A549 (cell line): ENCODE results near the gene VIL1. TPM values are rescaled to one million over a fixed set of nuclear protein-coding genes. Genes with fewer than 3 reads are reported as not detected.
A peak's percentile ranks its signal among the peaks of the same experiment; 100 is the strongest.

Experiments used
- ATOH8 ChIP-seq: fragments of 250-450 bp; sonication (Bioruptor Pico); IDR thresholded peaks from 2 replicates; pipeline ENCODE4 v1.5.0; 2020; ENCODE audit warnings: low read depth, mild to moderate bottlenecking, moderate library complexity
- BHLHE40 ChIP-seq: IDR thresholded peaks from 2 replicates; pipeline ENCODE4 v1.6.1; 2012; ENCODE audit warnings: low read depth, low read length, inconsistent platforms
- CBX2 ChIP-seq: fragments of 200-600 bp; sonication (generic); IDR thresholded peaks from 2 replicates; pipeline ENCODE4 v1.6.1; 2016; ENCODE audit warnings: low read depth, mild to moderate bottlenecking, borderline replicate concordance
- CBX8 ChIP-seq: fragments of 200-600 bp; sonication (generic); IDR thresholded peaks from 2 replicates; pipeline ENCODE4 v1.6.1; 2016
- CHD4 ChIP-seq: fragments of 200-600 bp; sonication (generic); IDR thresholded peaks from 2 replicates; pipeline ENCODE4 v1.6.1; 2016; ENCODE audit warnings: antibody characterized with exemption, mild to moderate bottlenecking, borderline replicate concordance
- EHMT2 ChIP-seq: fragments of 200-600 bp; sonication (generic); IDR thresholded peaks from 2 replicates; pipeline ENCODE4 v1.6.1; 2016; ENCODE audit warnings: antibody characterized with exemption, low read depth, mild to moderate bottlenecking, moderate library complexity
- FOSB ChIP-seq: fragments of 250-450 bp; sonication (Bioruptor Pico); IDR thresholded peaks from 2 replicates; pipeline ENCODE4 v1.5.0; 2020; ENCODE audit warnings: mild to moderate bottlenecking, moderate library complexity
- FOXS1 ChIP-seq: fragments of 250-450 bp; sonication (Bioruptor Pico); IDR thresholded peaks from 2 replicates; pipeline ENCODE4 v1.5.0; 2020; ENCODE audit warnings: mild to moderate bottlenecking, moderate library complexity
- HOXB13 ChIP-seq: fragments of 250-450 bp; sonication (Bioruptor Pico); IDR thresholded peaks from 2 replicates; pipeline ENCODE4 v1.5.0; 2020; ENCODE audit warnings: low read depth, mild to moderate bottlenecking, moderate library complexity
- JUN ChIP-seq, 2 experiments: fragments of >200 bp; sonication (Bioruptor Twin); formaldehyde crosslinking; IDR thresholded peaks; 2 replicates in 1 of 2; 3 replicates in 1 of 2; pipeline ENCODE4 v1.6.1; 2016 to 2017
- JUNB ChIP-seq: fragments of >200 bp; sonication (Bioruptor Twin); formaldehyde crosslinking; IDR thresholded peaks from 2 replicates; pipeline ENCODE4 v1.6.1; 2016
- KDM1A ChIP-seq: fragments of 200-600 bp; sonication (generic); IDR thresholded peaks from 2 replicates; pipeline ENCODE4 v1.6.1; 2016; ENCODE audit warnings: low read depth, mild to moderate bottlenecking
- KDM5A ChIP-seq: fragments of 200-600 bp; sonication (generic); IDR thresholded peaks from 2 replicates; pipeline ENCODE4 v1.6.1; 2016; ENCODE audit warnings: antibody characterized with exemption, mild to moderate bottlenecking
- MAFK ChIP-seq: fragments of 450-650 bp; IDR thresholded peaks from 2 replicates; pipeline ENCODE4 v1.6.1; 2014; ENCODE audit not compliant: partially characterized antibody
- MYC ChIP-seq: IDR thresholded peaks from 2 replicates; pipeline ENCODE4 v1.6.1; 2012; ENCODE audit warnings: mild to moderate bottlenecking, inconsistent platforms, low read length, improper control_type of control experiment, borderline replicate concordance
- NFE2L2 ChIP-seq: fragments of 150-350 bp; conservative IDR thresholded peaks from 2 replicates; pipeline ENCODE4 v1.6.1; 2014; ENCODE audit warnings: low read length
- NR3C1 ChIP-seq: fragments of >200 bp; sonication (Bioruptor Twin); formaldehyde crosslinking; IDR thresholded peaks from 3 replicates; pipeline ENCODE4 v1.6.1; 2017
- PHF8 ChIP-seq: fragments of 200-600 bp; sonication (generic); IDR thresholded peaks from 2 replicates; pipeline ENCODE4 v1.6.1; 2016; ENCODE audit warnings: low read depth, mild to moderate bottlenecking, antibody characterized with exemption, moderate library complexity, borderline replicate concordance
- POLR2AphosphoS2 ChIP-seq: conservative IDR thresholded peaks from 2 replicates; pipeline ENCODE4 v1.6.1; 2012; ENCODE audit warnings: low read length, improper control_type of control experiment, inconsistent platforms
- RARB ChIP-seq: fragments of 250-450 bp; sonication (Bioruptor Pico); IDR thresholded peaks from 2 replicates; pipeline ENCODE4 v1.8.0; 2021; ENCODE audit warnings: mild to moderate bottlenecking, moderate library complexity
- RCOR1 ChIP-seq: fragments of 150-350 bp; IDR thresholded peaks from 2 replicates; pipeline ENCODE4 v1.6.1; 2014; ENCODE audit warnings: antibody characterized with exemption, low read length, low read depth
- RFX5 ChIP-seq: fragments of 450-650 bp; IDR thresholded peaks from 2 replicates; pipeline ENCODE4 v1.7.1; 2014; ENCODE audit warnings: antibody characterized with exemption, mild to moderate bottlenecking, moderate library complexity
- SREBF2 ChIP-seq: fragments of 450-650 bp; IDR thresholded peaks from 2 replicates; pipeline ENCODE4 v1.6.1; 2014; ENCODE audit warnings: mild to moderate bottlenecking, moderate library complexity
- TFCP2L1 ChIP-seq: fragments of 250-450 bp; sonication (Bioruptor Pico); IDR thresholded peaks from 2 replicates; pipeline ENCODE4 v1.5.0; 2021; ENCODE audit warnings: mild to moderate bottlenecking
- TP53 ChIP-seq: fragments of 250-450 bp; sonication (Bioruptor Pico); IDR thresholded peaks from 2 replicates; pipeline ENCODE4 v1.5.0; 2021; ENCODE audit warnings: mild to moderate bottlenecking, moderate library complexity
- ZFP36 ChIP-seq: fragments of 450-650 bp; IDR thresholded peaks from 2 replicates; pipeline ENCODE4 v1.6.1; 2014; ENCODE audit warnings: borderline replicate concordance; ENCODE audit not compliant: partially characterized antibody
- ZNF302 ChIP-seq: fragments of 250-450 bp; sonication (Bioruptor Pico); IDR thresholded peaks from 2 replicates; pipeline ENCODE4 v1.9.0; 2021; ENCODE audit warnings: inconsistent platforms, mild to moderate bottlenecking, moderate library complexity
- polyA plus RNA-seq, 4 experiments: library from polyadenylated mRNA; depleted of rRNA in 3 of 4; stranded (reverse); fragments of >200 nt; fragmentation: RNase III in 1 of 4; extraction: RNeasy Plus Mini Kit Qiagen cat#74134 plus additional on column Dnase treatment in 1 of 4; gene quantifications; 2 replicates in 3 of 4; 3 replicates in 1 of 4; pipeline ENCODE4 v1.2.3, GENCODE V29; 2011 to 2017
- TF ChIP-seq, protein P1 (sequence below): fragments of 150-350 bp; IDR thresholded peaks from 2 replicates; pipeline ENCODE4 v1.6.1; 2014; ENCODE audit warnings: low read depth, mild to moderate bottlenecking, low read length
- TF ChIP-seq, protein P2 (sequence below): fragments of 200-600 bp; sonication (generic); IDR thresholded peaks from 2 replicates; pipeline ENCODE4 v1.6.1; 2016; ENCODE audit warnings: antibody characterized with exemption, mild to moderate bottlenecking, moderate library complexity
- TF ChIP-seq, protein P3 (sequence below): IDR thresholded peaks from 2 replicates; pipeline ENCODE4 v1.6.1; 2012; ENCODE audit warnings: low read depth, borderline replicate concordance
- TF ChIP-seq, protein P4 (sequence below): fragments of 450-650 bp; IDR thresholded peaks from 2 replicates; pipeline ENCODE4 v1.6.1; 2014; ENCODE audit warnings: antibody characterized with exemption
- TF ChIP-seq, protein P5 (sequence below): IDR thresholded peaks from 2 replicates; pipeline ENCODE4 v1.6.1; 2012

VIL1 gene
- polyA plus RNA-seq, 2 of the 4 experiments (the other 2 are of a cell fraction), result 1.9 to 2.3 TPM

- TF ChIP-seq KDM1A, result no peak
- no peak for TF ChIP-seq ATOH8 (CRISPR knock-in tag)
- no peak for TF ChIP-seq CBX8
- TF ChIP-seq, protein P1, sequence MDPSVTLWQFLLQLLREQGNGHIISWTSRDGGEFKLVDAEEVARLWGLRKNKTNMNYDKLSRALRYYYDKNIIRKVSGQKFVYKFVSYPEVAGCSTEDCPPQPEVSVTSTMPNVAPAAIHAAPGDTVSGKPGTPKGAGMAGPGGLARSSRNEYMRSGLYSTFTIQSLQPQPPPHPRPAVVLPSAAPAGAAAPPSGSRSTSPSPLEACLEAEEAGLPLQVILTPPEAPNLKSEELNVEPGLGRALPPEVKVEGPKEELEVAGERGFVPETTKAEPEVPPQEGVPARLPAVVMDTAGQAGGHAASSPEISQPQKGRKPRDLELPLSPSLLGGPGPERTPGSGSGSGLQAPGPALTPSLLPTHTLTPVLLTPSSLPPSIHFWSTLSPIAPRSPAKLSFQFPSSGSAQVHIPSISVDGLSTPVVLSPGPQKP, result no peak
- TF ChIP-seq MAFK, result no peak
- no peak for TF ChIP-seq NR3C1
- no peak for TF ChIP-seq RCOR1
- no peak for TF ChIP-seq ZFP36
- peak; percentile 51; the same call in 1 of the 2 replicates for TF ChIP-seq FOSB
- TF ChIP-seq BHLHE40, result no peak
- no peak for TF ChIP-seq NFE2L2
- TF ChIP-seq RFX5, result no peak
- no peak for TF ChIP-seq MYC
- peak; percentile 42; the same call in 1 of the 2 replicates for TF ChIP-seq POLR2AphosphoS2
- TF ChIP-seq, protein P2, sequence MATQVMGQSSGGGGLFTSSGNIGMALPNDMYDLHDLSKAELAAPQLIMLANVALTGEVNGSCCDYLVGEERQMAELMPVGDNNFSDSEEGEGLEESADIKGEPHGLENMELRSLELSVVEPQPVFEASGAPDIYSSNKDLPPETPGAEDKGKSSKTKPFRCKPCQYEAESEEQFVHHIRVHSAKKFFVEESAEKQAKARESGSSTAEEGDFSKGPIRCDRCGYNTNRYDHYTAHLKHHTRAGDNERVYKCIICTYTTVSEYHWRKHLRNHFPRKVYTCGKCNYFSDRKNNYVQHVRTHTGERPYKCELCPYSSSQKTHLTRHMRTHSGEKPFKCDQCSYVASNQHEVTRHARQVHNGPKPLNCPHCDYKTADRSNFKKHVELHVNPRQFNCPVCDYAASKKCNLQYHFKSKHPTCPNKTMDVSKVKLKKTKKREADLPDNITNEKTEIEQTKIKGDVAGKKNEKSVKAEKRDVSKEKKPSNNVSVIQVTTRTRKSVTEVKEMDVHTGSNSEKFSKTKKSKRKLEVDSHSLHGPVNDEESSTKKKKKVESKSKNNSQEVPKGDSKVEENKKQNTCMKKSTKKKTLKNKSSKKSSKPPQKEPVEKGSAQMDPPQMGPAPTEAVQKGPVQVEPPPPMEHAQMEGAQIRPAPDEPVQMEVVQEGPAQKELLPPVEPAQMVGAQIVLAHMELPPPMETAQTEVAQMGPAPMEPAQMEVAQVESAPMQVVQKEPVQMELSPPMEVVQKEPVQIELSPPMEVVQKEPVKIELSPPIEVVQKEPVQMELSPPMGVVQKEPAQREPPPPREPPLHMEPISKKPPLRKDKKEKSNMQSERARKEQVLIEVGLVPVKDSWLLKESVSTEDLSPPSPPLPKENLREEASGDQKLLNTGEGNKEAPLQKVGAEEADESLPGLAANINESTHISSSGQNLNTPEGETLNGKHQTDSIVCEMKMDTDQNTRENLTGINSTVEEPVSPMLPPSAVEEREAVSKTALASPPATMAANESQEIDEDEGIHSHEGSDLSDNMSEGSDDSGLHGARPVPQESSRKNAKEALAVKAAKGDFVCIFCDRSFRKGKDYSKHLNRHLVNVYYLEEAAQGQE, result no peak
- TF ChIP-seq KDM5A, result no peak
- TF ChIP-seq, protein P3, sequence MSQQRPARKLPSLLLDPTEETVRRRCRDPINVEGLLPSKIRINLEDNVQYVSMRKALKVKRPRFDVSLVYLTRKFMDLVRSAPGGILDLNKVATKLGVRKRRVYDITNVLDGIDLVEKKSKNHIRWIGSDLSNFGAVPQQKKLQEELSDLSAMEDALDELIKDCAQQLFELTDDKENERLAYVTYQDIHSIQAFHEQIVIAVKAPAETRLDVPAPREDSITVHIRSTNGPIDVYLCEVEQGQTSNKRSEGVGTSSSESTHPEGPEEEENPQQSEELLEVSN, result no peak
- no peak for TF ChIP-seq ZNF302 (CRISPR knock-in tag)
- no peak for TF ChIP-seq JUNB
- TF ChIP-seq CBX2, result no peak
- TF ChIP-seq TP53 (CRISPR knock-in tag), result peak; percentile 90
- TF ChIP-seq, protein P4, sequence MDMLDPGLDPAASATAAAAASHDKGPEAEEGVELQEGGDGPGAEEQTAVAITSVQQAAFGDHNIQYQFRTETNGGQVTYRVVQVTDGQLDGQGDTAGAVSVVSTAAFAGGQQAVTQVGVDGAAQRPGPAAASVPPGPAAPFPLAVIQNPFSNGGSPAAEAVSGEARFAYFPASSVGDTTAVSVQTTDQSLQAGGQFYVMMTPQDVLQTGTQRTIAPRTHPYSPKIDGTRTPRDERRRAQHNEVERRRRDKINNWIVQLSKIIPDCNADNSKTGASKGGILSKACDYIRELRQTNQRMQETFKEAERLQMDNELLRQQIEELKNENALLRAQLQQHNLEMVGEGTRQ, result no peak
- TF ChIP-seq FOXS1 (CRISPR knock-in tag), result no peak
- TF ChIP-seq HOXB13 (CRISPR knock-in tag), result no peak
- TF ChIP-seq TFCP2L1 (CRISPR knock-in tag), result peak; percentile 80; the same call in 1 of the 2 replicates
- TF ChIP-seq, protein P5, sequence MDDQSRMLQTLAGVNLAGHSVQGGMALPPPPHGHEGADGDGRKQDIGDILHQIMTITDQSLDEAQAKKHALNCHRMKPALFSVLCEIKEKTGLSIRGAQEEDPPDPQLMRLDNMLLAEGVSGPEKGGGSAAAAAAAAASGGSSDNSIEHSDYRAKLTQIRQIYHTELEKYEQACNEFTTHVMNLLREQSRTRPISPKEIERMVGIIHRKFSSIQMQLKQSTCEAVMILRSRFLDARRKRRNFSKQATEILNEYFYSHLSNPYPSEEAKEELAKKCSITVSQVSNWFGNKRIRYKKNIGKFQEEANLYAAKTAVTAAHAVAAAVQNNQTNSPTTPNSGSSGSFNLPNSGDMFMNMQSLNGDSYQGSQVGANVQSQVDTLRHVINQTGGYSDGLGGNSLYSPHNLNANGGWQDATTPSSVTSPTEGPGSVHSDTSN, result peak; percentile 70
- no peak for TF ChIP-seq PHF8
- no peak for TF ChIP-seq SREBF2
- no peak for TF ChIP-seq RARB (CRISPR knock-in tag)
- no peak for TF ChIP-seq CHD4
- no peak for TF ChIP-seq EHMT2
- peak; percentile 52 to 88; a peak in 4 of 5 replicates for TF ChIP-seq JUN (IDR thresholded peaks at IDR 0.05)
These were observed 12.5 kb upstream of the VIL1 start (continued) for GRCh38 chr2:218406209-218406948.
